CD1c-positive myeloid dendritic cell (primary cell): ENCODE data around the gene ARRDC2.
"Not testable (repeated sequence)": the region's sequence is repeated elsewhere in the genome, so short reads cannot be mapped to it uniquely, and the experiment has no call there.

Source experiments
- DNase-seq: peaks from one replicate; pipeline ENCODE4 v3.0.0-alpha.2; 2016; ENCODE audit errors: extremely low spot score

Gene ARRDC2

DNA sequence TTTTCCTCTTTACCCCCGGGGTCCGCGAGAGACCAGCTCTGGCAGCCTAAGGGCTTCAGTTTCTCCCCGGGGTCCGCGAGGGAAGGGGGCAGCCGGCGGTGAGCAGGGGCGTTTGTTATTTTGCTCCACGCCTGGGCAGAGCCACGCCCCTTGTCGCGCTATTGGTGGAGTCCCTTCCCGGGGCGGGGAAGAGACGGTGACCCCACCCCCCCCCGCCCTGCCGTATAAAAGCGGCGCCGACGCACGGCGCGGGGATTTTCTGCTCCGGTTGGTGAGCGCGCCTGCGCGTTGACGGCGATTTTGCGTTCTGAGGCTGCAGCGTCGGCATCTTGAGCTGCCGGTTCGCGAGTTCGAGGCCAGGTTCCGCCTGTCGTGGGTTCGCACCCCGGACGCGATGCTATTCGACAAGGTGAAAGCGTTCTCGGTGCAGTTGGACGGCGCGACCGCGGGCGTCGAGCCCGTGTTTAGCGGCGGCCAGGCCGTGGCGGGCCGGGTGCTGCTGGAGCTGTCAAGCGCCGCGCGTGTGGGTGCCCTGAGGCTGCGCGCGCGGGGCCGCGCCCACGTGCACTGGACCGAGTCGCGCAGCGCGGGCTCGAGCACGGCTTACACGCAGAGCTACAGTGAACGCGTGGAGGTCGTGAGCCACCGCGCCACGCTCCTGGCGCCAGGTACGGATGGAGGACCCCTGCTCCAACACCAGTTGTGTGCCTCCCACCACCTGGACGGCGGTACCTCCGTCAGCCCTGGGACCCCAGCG, at the start of gene ARRDC2:
TSS of gene ARRDC2 (plus strand) at position 254 of the 757 bp plus-strand sequence. CDS start at position 395, 141 bp downstream.
- peak; percentile 95 for DNase-seq

DNA sequence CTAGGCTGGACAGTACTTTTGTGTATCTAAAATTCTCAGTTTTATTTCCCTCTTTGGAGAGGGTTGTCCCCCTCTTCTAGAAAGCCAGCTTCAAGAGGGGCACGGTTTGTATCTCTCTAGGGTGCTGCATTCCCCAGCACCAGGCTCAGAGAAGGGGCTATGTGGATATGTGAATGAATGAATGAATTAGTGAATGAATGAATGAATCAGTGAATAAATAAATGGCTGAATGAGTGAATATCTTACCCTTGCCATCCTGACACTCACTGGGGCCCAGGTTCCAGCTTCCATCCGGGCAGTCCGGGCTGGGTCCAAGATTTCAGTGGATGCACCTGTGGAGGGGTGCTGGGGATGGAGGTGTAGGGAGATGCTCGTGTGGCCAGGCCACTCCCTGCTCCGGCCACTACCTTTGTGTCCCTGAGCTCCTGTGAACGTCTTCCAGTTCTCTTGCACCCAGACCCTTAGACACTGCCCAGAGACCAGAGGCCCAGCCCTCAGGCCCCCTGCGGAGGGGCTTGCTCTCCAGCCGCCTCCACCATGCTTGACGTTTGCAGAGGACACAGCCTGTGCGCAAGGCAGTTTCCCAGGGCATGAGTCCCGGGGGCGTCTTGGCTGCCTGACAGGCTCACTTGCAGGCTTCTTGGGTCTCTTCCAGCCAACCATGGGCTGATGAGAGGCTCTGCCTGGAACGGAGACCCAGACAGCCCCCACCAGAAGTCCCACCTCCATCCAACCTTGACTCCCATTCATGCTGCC, 43.9 kb upstream of the ARRDC2 start:
- DNase-seq: no peak

DNA sequence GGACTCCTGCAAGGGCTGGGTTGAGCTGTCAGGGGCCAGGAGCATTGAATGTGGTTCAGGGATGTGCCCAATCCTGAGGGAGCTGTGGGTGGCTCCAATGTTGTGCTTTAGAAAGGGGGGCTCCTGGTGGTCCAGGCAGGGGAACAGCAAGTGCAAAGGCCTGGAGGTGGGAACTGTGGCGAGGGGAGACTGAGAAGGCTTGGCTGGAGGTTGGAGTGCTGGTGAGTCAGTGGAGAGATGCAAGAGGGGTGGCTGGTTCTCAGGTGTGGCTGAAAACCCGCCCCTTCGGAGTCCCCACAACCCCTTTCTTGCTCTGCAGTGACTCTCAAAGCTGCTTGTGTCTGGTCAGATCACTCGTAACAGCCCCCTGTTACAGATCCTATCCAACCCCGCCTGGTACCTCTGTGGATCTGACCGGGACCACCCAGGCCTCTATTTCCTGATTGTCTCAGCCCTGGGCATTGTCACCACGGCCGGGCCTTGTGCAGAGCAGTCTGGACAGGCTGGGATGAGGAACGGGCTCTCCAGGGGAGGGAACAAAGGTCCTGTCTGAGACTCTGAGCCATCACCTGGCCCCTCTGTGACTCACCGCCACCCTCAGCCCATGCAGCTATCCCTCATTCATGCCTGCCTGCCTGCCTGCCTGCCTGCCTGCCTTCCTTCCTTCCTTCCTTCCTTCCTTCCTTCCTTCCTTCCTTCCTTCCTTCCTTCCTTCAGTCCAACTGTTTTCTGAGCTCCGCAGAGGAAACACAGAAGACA, 42.4 kb upstream of the ARRDC2 start:
- no peak for DNase-seq

DNA sequence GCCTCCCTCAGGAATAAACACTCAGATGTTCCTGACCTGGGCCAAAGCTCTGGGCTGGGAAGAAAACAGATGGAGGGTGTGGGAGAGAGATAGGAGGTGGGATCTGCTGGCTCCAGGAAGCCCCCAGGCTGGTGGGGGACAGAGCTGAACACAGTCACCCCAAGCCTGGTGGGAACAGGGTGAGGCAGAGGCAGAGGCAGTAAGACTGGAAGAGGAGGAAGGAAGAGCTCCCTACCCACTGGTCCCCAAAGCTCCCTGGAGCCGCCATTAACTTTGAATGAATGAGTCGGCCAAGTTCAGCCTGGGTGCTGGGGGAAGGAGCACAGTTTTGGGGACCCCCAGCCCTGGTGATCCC, 41.9 kb upstream of the ARRDC2 start:
- no peak for DNase-seq

DNA sequence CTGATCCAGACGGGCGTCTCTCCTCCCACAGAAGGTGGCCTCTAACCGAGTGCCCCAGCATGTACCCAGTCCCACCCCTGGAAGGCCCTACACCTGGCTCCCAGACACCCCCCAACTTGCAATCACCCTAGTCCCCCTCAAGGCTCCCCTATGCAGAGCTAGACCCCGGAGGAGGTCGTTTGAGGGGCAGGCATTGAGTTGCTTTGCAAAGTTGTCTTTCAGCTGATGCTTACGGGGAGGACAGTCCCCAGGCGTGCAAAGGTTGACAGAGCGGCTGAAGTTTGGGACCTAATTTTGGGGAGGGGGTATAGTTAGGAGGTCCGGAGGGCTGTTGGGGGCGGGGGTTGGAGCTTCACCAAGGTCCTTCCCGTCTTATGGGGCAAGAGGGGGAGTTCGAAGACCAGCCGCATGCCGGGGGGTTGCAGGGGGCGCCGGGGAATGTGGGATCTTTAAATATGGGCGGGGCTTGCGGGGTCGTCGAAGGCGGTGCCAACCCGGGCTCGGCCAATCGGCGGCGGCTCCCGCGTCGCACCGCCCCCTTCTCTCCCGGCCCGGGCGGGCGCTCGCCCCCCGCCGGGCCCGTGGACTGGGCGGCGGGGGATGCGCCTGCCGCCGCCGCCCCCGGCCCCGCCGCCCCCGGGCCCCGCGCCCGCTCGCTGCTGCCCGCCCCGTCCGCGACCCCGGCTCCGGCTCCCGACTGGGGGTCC, 41.3 kb upstream of the ARRDC2 start, which contains the start of gene KCNN1:
TSS of gene KCNN1 (plus strand) at position 558 of the 707 bp plus-strand sequence. CDS start 6,782 bp downstream, outside the sequence.
- DNase-seq: no peak

DNA sequence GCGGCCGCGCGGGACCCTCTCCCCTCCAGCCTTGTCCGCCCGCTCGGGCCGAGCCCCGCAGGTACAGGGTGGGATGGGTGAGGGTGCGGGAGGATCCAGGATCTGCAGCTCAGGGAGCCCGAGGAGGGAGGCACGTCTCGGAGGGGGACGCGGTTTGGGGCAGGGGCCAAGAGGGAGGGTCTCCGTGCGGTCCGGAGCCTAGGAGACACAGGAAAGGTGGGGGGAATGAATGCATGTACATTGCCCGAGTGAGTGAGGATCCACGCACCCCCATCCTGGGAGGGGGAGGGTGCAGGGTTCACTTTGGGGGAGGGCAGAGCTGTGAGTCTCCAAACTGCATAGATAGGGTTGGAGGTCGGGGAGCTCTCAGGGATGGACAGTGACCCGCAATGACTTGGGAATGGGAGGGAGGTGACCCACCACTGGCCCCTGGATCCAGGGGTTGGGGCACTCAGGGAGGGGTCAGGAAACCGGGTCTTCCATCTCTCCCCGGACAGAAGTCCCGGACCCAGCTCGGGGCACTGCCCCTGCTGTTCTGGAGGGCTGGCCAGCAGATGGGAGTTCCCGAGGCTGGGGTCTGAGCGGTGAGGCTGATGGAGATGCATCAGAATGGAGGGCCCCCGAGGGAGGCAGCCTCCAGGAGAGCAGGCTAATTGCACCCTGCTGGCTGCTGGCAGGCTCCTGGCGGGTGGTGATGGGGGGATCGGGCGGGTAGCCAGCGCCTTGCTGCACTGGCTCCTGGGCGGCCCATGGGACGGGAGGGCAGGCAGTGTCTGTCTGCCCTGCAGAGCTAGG, 40.5 kb upstream of the ARRDC2 start:
- DNase-seq: no peak

DNA sequence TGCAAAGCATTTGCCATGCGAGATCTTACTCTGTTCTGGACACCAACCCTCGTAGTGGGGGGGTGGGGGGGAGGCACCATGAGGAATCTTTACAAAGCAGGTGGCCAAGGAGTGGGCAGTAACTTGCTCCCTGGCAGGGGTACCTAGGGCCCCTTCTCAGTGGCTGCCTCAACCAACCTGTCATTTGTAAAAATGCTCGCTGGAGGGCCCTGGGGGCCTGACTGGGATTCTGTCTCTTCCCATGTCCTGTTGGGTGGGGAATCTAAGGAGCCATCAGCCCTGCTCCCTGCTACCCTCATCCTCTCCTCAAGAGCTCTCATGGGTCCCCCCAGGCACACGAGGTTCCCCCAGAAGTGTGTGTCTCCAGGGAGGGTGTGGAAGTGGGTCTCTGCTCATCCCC, 39.6 kb upstream of the ARRDC2 start:
- no peak for DNase-seq

DNA sequence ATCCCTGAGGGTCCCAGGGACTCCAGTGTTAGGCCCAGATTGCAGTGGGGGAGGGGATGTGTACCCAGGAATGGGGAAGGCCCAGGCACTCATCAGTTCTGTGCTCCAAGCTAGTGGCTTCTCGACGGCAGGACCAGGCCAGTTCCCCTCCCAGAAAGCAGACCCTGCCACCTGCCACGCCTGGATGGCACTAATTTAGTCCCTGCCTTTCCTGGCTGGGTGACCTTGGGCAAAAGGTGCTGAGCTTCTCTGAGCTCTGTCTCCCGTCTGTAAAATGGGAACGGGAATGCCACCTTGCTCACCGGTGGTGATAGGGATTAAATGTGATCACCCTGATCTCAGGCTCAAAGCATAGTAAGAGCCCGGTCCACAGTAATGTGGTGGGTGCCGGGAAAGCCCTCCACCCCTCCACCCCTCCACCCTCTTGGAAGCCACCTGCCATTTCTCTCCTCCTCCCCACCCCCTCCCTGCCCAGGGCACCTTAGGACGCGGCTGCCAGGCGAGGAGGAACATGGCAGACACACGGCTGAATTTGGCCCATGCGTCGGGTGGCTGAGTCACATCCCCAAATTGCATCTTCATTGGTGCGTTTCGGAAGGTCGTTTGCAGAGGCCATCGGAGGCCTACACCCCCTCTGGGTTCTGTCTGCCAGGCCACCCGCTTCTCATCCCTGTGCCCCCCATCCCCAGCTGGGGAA, 38.7 kb upstream of the ARRDC2 start:
- DNase-seq: no peak

DNA sequence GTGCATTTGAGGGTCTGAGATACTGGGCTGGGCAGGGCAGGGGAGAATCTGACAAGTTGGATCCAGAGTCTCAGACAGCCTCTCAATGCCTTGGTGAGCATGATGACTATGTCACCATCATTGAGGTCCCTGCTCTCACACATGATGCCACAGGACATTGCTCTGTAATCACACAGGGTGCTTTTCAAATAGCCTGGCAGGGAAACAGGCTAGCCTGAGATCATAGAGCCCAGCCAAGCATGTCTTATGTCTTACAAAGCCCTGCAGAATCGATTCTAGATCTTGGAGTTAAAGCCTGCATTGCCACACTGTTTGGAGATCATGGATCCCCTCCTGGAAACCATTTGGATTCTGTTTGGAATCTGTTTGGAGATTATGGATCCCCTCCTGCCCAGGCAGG, 35.7 kb upstream of the ARRDC2 start:
- no peak for DNase-seq

DNA sequence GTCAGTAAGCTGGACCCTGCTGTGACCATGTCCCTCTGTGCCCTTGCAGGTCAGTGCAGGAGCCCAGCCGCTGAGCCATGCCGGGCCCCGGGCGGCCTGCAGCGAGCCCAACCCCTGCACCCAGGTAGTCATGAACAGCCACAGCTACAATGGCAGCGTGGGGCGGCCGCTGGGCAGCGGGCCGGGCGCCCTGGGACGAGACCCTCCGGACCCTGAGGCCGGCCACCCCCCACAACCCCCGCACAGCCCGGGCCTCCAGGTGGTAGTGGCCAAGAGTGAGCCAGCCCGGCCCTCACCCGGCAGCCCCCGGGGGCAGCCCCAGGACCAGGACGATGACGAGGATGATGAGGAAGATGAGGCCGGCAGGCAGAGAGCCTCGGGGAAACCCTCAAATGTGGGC, 34.2 kb upstream of the ARRDC2 start:
- no peak for DNase-seq

DNA sequence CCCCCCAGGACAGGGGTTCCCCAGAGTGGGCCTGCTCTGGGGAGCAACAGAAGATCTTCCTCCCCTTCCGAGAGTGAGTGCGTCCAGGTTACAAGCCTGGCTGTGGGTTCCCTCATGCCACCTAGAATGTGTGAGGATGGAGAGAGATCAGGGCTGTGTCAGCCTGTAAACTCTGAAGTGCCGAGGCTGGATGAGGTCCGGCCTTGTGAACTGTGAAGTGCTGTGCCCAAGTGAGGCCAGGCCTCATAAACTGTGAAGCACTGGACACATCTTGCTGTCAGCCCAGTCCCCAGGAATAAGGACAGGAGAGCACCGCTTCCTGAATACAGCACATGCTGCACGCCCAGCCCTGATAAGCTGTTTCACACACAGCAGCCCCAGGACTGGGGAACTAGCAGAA, 33.4 kb upstream of the ARRDC2 start:
- no peak for DNase-seq

DNA sequence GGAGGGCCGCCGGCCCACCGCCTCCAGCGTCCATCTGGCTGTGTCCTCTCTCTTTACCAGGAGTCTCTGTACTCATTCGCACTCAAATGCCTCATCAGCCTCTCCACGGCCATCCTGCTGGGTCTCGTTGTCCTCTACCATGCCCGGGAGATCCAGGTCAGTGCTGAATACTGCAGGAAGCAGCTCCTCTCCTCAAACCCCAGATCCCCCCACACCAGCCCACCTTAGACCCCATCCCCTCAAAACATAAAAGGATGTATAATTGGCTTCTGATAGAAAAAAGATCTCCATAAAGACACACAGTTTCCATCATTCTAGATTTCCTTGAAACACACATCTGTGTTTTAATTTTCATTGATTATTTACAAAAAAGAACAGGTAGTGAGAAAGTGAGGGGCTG, 32.9 kb upstream of the ARRDC2 start:
- DNase-seq: no peak

DNA sequence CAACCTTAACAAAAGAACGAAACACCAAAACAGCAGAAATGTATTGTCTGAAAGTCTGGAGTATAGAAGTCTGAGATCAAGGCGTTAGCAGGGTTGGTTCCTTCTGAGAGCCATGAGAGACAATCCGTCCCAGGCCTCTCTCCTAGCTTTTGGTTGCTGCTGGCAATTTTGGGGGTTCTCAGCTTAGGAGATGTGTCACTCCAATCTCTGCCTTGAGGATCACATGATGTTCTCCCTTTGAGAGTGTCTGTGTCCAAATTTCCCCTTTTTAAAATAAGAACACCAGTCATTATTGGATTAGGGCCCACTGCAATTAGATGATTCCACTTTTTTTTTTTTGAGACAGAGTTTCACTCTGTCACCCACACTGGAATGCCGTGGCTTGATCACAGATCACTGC, 30.9 kb upstream of the ARRDC2 start:
- DNase-seq: peak; percentile 57

DNA sequence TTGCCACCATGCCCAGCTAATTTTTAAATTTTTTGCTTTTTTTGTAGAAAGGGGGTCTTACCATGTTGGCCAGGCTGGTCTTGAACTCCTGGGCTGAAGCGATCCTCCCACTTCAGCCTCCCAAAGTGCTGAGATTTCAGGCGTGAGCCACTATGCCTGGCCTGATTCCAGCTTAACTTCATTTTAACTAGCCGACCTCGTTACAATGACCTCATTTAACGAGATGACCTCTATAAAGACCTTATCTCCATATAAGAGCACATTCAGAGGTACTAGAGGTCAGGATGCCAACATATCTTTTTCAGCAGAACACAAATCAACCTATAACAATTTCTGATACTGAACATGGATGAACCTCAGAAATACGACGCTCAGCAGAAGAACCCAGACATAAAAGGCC, 30.5 kb upstream of the ARRDC2 start:
- no peak for DNase-seq

DNA sequence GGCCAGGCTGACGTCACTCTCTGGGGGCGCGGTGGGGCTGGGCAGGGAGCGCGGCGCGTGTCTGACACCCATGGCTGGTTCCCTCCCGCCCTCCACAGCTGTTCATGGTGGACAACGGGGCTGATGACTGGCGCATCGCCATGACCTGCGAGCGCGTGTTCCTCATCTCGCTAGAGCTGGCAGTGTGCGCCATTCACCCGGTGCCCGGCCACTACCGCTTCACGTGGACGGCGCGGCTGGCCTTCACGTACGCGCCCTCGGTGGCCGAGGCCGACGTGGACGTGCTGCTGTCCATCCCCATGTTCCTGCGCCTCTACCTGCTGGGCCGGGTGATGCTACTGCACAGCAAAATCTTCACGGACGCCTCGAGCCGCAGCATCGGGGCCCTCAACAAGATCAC, 26.4 kb upstream of the ARRDC2 start:
- DNase-seq: no peak

DNA sequence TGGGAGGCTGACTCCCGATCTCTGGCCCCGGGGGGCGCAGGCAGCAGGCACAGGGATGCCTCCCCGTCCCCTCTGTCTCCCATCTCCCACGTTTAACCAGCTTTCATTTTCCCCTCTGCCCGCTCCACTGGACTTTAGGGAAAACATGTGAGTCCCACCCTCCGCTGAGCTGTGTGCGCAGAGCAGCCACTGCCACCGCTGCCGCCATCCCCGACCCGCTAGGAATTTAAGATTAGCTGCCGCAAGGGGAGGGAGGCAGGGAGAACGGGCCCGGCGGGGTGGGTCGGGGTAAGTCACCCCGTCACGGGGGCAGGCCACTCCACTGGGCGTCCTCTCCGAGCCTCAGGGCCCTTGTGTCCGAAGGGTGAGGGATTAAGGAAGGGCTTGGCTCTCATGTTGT, 25.5 kb upstream of the ARRDC2 start:
- DNase-seq: no peak

DNA sequence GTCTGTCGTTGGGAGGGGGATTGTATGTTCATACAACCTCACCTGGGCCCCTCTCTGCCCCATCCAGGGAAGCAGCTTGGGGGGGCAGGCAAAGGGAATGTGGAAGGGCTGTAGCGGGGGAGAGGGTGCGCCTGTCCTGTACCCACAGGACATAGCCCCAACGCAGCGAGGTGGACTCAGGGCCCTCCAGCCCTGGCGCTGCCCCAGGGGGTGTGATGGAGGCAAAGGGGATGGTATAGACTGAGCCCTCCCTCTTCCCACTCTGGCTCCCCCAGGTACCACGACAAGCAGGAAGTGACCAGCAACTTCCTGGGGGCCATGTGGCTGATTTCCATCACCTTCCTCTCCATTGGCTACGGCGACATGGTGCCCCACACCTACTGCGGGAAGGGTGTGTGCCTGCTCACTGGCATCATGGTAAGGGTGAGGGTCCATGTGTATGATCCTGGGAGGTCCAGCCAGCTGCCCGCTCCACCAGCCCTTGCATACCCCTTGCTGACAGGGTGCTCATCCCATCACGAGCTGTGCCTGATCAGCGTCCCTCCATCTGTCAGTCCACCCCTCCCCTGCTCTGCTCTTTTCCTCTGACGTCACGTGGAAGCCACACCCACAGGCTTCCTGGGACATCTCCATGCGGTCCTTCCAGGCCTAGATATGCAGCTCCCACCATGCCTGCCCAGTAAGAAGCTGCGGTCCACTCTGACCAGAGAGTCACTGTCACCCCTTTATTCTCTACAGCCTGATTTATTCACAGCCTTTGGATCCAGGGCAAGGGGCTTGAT, 22.7 kb upstream of the ARRDC2 start:
- no peak for DNase-seq

DNA sequence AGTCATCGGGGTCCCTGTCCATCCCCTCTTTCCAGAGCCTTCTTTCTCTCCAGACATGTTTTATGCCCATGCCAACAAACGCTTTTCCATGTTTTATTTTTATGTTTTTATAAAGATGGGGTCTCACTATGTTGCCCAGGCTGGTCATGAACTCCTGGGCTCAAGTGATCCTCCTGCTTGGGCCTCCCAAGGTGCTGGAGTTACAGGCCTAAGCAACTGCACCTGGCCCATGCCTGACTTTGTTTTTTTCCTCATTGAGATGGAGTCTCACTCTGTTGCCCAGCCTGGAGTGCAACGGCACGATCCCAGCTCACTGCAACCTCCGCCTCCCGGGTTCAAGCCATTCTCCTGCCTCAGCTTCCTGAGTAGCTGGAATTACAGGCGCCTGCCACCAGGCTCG, 21.4 kb upstream of the ARRDC2 start:
- DNase-seq: not testable (repeated sequence)

DNA sequence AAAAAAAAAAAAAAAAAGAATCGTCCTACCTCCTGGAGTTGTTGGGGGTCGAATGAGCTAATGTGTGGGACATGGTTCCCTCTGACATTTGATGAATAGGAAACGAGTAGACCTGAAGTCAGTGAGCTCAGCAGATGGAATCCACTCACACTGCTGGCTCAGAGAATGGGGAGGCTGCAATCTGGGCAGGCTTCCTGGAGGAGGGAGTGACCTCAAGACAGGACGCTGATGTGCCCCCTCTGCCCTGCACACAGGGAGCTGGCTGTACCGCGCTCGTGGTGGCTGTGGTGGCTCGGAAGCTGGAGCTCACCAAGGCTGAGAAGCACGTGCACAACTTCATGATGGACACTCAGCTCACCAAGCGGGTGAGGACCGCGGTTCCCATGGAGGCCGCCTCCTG, 19.8 kb upstream of the ARRDC2 start:
- no peak for DNase-seq
